Measurements from ENCODE around the gene COQ8A. TPM values are rescaled to one million over a fixed set of nuclear protein-coding genes. Genes with fewer than 3 reads are reported as not detected.
"Not testable (repeated sequence)": the region's sequence is repeated elsewhere in the genome, so short reads cannot be mapped to it uniquely, and the experiment has no call there.

COQ8A gene
- total RNA-seq, 1 donor: 8.4 TPM

- no peak for DNase-seq (ENCODE audit: low read depth)
- TF ChIP-seq CTCF (IDR thresholded peaks at IDR 0.05; ENCODE audit: insufficient read depth, low read length): no peak
- no peak overlapping the region for H3K4me3 ChIP-seq (ENCODE audit: low read depth, low read length)
These were observed 50.1 kb downstream of the COQ8A start for GRCh38 chr1:226990133-226990716.

DNA sequence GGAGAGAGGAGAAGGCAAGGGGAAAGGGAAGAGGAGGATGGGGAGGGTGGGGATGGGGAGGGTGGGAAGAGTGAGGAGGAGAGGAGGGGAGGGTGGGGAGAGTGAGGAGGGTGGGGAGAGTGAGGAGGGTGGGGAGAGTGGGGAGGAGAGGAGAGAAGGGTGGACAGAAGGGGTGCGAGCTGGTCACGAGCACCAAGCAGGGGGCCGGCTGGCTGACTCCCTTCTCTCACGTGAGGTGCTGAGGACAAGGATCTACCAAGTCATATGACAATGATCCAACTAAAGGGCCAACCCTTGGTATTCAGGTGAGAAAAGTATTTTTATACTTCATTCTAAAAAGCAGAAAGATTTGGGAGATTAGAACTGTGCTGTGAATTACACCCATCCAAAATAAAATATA lies 51.8 kb downstream of the COQ8A start:
- no peak overlapping the region for H3K4me3 ChIP-seq (ENCODE audit: low read depth, low read length)
- no peak for TF ChIP-seq CTCF (IDR thresholded peaks at IDR 0.05; ENCODE audit: insufficient read depth, low read length)
- no peak for DNase-seq (ENCODE audit: low read depth)

DNA sequence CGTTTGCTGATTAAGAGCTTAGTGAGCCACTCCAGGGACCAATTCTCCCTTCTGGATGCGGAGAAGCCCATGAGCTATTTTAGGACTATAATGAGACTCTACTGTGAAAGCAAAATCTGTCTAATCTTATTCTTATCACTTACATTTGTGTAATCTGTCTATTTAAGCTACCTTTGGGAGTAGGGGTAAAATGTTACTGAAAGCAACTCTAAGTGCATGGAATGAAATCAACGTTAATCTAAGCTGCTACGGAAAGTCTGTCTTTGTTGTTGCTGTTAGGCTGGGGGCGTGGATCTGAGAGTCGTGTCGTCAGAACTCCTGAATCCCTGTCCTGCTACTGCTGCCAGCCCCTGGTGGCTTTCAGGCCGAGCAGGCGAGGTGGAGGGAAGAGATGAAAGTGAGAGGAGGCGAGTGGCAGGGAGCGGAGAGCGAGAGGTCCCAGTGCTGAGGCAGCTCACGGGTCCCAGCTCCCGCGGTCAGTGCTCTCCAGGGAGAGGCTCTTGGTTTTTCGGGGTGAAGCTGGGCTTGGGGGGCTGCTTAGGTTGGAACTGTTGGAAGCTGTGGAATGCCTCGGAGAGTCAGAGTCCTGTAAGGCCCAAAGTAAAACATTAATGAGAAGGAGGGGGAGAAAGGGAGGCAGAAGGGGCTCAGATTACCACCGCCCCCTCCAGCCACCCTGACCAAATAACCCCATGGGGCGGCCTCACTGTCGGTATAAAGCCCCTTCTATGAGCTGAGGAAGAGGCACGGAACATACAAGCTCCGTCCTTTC lies 53.9 kb downstream of the COQ8A start:
- TF ChIP-seq CTCF (IDR thresholded peaks at IDR 0.05; ENCODE audit: insufficient read depth, low read length): no peak
- DNase-seq (ENCODE audit: low read depth): peak; percentile 31
- H3K4me3 ChIP-seq (ENCODE audit: low read depth, low read length): no peak overlapping the region

DNA sequence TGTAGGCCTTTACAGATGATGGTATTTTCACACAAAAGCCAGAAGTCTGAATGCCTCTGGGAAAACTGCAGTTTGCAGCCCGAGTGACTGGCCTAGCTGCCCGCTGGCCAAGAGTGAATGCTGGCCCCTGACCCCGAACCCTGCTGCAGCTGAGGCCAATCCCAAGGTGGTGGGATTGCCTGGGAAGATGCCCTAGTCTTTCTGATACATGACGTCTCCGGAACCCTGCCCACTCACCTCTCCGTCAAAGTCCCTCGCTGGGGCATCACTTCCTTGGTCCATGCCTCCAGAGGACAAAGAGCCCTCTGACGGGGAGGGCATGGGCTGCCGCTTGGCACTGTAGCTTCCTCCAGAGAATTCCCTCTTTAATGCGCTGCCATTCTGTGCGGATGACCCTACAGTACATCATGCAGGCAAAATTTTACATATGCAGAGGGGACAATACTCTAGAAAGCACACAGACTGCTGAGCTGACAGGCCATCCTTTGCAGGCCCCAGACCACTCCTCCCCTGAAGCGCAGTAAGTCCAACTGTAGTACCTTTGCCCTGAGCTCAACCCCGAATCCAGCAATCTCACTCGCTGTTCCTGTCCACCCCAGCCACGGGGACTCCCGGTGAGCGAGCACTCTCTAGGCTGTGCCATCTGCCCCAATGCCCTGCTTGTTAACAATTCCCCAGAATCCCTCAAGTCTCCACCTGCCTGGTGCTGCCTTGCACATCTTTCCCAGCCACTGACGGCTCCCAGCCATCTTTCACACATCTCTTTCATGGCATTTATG lies 54.7 kb downstream of the COQ8A start:
- no peak for TF ChIP-seq CTCF (IDR thresholded peaks at IDR 0.05; ENCODE audit: insufficient read depth, low read length)
- H3K4me3 ChIP-seq (ENCODE audit: low read depth, low read length): no peak overlapping the region
- no peak for DNase-seq (ENCODE audit: low read depth)

GRCh38 chr1:226995365-226996332 lies 55.6 kb downstream of the COQ8A start:
- H3K4me3 ChIP-seq (ENCODE audit: low read depth, low read length): no peak overlapping the region
- DNase-seq (ENCODE audit: low read depth): no peak
- TF ChIP-seq CTCF (IDR thresholded peaks at IDR 0.05; ENCODE audit: insufficient read depth, low read length): no peak

DNA sequence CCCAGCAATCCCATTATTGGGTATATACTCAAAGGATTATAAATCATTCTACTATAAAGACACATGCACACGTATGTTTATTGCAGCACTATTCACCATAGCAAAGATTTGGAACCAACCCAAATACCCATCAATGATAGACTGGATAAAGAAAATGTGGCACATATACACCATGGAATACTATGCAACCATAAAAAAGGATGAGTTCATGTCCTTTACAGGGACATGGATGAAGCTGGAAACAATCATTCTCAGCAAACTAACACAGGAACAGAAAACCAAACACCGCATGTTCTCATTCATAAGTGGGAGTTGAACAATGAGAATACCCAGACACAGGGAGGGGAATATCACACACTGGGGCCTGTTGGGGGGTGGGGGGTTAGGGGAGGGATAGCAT lies 59.5 kb downstream of the COQ8A start:
- H3K4me3 ChIP-seq (ENCODE audit: low read depth, low read length); DNase-seq (ENCODE audit: low read depth): not testable (repeated sequence)

Data from fibroblast of the aortic adventitia (primary cell).